Caki2 (cell line): Measurements from ENCODE around the gene TBX4. TPM values are rescaled to one million over a fixed set of nuclear protein-coding genes. Genes with fewer than 3 reads are reported as not detected.
"Not testable (repeated sequence)": the region's sequence is repeated elsewhere in the genome, so short reads cannot be mapped to it uniquely, and the experiment has no call there.

Source experiments
- DNase-seq: peaks from one replicate; pipeline ENCODE4 v3.0.0-alpha.2; 2015; ENCODE audit warnings: low read depth
- in situ Hi-C: cut with HindIII; loops from 2 replicates; pipeline ENCODE4 v1.10.0; 2016; ENCODE audit warnings: low sequenced_read_pairs, low pct_unique_long_range_greater_than_20kb, mixed read lengths
- total RNA-seq: library from RNA; depleted of rRNA; stranded (reverse); fragments of >200 nt; shearing (Covaris generic); gene quantifications from 2 replicates; pipeline ENCODE4 v1.2.3, GENCODE V29; 2014; ENCODE audit warnings: low replicate concordance

The TBX4 gene
- total RNA-seq, 1 experiment from 2014 or later = not detected

DNA sequence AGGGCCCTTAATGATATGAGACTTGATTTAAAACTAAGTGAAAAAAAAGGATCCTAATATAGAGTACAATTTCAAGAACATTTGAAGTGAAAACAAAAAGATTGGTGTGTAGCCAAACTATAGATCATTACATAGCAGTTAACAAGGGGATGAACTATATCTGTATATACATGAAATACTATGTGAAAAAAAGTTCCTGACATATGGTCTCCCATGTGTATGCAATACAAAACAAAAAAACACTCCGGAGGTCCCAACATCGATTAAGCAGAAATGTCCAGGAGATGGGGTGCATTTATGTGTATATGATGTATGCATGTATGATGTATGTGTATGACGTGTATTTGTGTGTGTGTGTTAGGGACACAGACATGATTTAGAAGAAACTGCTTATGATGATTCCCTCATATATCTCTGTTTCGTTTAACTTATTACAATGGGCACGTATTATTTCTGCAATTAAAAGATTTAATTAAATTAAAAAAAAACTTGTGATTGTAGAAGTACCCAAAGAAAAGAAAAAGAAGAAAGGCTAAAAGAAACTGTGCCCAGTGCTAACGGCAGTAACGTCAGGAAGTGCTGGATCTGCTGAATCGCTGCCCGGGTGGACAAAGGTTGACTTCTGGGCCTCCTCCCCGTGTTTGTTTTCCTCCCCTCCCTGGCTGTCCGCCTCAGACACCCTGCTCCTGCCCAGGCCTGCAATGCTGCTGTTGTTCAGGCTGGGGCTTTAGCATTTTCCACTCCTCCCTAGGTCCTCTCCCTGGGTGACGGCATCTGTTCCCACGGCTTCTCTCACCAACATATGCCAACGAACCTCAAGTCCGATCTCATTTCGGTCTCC, 36.9 kb downstream of the TBX4 start:
- DNase-seq = no peak
- in situ Hi-C loops = no loop called here

GRCh38 chr17:61489719-61490490, 37.7 kb downstream of the TBX4 start:
- in situ Hi-C loops = no loop called here
- DNase-seq = no peak

- DNase-seq = no peak
- in situ Hi-C loops = no loop called here
Measured at GRCh38 chr17:61490540-61490975, 38.3 kb downstream of the TBX4 start.

GRCh38 chr17:61491981-61492380, 39.8 kb downstream of the TBX4 start:
- no peak for DNase-seq
- in situ Hi-C loops = no loop called here

DNA sequence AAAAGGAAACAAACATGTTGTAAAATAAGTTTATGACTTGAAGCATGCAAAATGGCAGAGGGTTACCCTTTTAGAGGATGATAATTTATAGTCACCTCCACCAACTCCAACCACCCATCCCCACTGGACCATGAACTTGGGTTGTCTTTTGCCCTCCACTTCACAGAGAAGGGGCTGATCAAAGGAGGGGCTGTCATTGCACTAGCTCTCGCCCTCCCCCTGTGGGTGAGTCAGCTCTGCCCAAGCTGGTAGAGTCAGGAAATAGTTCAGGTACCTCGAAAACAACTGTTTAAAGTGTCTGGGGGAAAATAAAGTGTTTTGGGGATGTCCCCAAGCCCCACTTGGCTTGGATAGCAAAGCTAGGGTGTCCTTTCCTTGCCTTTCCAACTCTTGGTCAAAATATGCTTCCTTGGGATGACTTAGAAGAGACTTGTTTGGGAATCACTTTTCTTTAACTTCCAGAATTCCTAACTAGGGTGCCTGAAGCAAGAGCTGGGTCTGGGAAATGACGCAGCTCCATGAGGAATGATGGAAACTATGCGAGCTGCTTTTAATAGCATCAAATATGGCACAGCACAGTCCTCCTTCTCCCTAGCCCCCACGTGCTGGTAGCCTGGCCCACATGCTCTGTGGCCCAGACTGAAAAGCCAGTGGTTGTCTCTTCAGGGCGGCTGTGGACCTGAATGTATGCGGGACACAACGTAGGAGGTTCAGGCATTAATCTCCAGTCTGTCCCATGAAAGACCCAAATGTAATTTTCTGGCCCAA, 40.7 kb downstream of the TBX4 start:
- DNase-seq = no peak
- in situ Hi-C loops = no loop called here

- in situ Hi-C loops, DNase-seq: not testable (repeated sequence)
Measured at GRCh38 chr17:61493830-61494324, 41.7 kb downstream of the TBX4 start.

GRCh38 chr17:61494325-61495160, 42.3 kb downstream of the TBX4 start:
- no peak for DNase-seq
- in situ Hi-C loops = no loop called here

DNA sequence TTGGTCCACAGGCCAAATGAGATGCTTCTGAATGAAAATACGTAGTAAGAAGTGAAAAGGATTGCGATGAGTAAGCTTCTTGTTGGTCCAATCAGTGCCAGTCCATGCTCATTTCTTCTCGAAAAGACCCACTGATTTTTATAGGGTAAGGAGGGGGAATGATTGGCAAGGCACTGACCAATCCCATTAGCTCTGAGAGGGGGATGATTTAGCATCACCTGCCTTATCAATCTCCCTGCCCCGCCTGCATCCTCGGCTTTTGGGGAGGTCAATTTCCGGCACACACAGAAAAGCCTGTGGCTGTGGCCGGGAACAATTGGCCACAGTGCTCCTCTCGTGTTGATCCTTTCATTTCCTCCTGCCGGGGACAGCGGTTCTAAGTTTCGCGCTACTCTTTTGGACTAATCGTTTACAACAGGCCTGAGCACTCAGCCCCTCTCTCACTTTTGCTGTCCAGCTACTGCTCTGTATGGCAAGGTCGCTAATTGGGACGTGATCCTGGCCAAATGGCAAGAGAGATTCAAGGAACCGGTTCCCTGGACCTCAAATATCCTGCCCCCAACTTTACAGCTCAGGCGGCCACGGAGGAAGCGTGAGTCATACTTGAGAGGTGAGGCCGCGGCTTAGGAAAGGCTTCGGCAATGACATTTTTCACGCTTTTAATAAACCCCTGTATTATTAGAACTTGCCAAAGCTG, 43.1 kb downstream of the TBX4 start:
- DNase-seq = no peak
- in situ Hi-C loops = no loop called here

GRCh38 chr17:61496174-61496956, 44.1 kb downstream of the TBX4 start:
- in situ Hi-C loops = no loop called here
- no peak for DNase-seq

DNA sequence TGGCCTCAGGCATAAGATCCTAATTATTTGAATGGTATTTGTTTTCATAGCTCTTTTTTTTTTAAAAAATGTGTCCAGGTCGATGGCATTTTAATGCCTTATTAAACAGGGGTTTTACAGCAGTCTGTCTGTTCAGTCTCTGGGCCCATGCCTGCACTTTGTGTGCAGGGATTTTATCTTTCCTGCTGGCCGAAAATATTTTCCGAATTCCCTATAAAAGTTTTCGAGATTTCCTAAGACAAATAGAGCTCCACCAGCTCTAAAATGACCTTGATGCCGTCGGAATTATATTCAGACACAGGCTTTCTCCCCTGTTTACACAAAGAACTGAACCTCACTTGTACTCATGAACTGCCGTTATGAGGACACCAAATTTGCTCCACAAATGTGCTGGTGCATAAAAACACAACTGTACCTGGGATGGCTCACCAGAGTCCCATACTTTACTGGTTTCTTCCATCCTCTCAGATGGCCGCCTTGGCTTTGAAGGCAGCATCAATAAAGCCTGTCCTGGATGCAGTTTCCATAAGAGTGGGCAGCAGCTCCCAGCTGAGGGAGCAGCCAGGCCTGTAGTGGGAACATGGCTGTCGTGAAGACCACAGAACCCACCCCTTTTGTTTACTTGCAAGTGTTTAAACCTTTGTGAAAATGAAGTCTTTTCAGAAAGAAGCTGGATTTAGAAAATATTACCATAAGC, 44.9 kb downstream of the TBX4 start:
- DNase-seq = no peak
- in situ Hi-C loops = no loop called here

DNA sequence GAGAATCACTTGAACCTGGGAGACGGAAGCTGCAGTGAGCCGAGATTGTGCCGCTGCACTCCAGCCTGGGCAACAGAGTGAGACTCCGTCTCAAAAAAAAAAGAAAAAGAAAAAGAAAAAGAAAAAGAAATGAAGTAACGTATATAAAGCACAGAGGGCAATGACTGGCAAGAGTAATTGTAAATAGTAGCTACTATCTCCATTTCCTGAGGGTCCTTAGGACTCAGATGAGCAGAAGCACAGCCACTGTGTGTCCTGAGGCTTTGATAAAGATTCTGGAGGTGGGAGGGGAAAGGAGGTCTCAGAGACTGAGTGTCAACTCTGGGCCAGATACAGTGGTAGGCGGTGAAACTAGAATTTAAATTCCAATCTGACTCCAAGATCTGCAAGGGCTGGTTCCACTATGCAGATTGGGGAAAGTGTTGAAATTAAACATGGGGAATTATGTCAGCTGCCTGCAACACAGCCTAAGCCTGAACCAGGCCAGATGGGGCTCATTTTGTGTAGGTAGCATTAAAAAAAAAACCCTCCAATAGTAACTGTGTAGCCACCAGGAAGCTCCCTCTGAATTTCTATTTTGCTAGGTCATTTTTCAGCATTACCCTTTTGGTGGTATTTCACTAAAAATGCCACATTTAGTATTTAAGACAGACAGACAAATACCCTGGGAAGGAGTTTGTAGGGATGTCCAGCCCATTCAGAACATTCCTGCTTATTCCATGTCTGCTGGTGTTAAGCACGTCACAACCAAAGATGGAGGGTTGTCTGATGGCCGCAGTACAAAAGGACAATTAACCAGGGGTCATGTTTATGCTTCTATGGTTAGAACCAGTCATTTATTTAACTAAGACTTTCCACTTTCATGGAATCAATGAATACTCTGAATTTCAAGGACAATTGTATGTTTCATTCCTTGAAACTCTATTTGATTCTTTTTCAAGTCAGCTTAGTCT, 46.1 kb downstream of the TBX4 start:
- in situ Hi-C loops = no loop called here
- no peak for DNase-seq

- no peak for DNase-seq
- in situ Hi-C loops = no loop called here
Measured at GRCh38 chr17:61499632-61500031, 47.4 kb downstream of the TBX4 start.

DNA sequence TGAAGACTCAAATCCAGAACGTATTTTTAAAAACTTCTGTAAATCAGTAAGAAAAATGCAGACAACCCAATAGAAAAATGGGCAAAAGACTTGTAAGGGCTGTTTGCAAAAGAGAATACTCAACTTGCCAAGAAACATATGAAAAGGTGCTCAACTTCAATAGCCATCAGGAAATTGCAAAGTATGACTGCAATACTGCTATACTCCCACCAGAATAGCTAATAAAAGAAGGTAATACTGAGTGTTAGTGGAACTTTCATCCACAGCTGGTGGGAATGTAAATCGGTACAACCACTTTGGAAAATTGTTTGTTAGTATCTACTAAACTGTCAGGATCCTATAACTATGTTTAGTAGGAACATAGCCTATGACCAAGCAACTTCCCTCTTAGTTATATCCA, 48.1 kb downstream of the TBX4 start:
- no peak for DNase-seq
- in situ Hi-C loops = no loop called here

- DNase-seq = no peak
- in situ Hi-C loops = no loop called here
Measured at GRCh38 chr17:61502292-61502691, 50.1 kb downstream of the TBX4 start.

GRCh38 chr17:61503961-61504360, 51.7 kb downstream of the TBX4 start:
- in situ Hi-C loops = no loop called here
- no peak for DNase-seq
